Measurements from ENCODE around the gene SIL1.

- TF ChIP-seq ZFX (CRISPR knock-in tag; IDR thresholded peaks at IDR 0.05), result no peak
- TF ChIP-seq MEF2D (tag; conservative IDR thresholded peaks at IDR 0.05; ENCODE audit: low read depth), result no peak
- TF ChIP-seq ZBTB17 (CRISPR knock-in tag; IDR thresholded peaks at IDR 0.05), result no peak
- no peak for TF ChIP-seq POLR2AphosphoS5 (IDR thresholded peaks at IDR 0.05; ENCODE audit: control insufficient read depth, insufficient read depth, low read depth, low read length)
- TF ChIP-seq, protein P1, sequence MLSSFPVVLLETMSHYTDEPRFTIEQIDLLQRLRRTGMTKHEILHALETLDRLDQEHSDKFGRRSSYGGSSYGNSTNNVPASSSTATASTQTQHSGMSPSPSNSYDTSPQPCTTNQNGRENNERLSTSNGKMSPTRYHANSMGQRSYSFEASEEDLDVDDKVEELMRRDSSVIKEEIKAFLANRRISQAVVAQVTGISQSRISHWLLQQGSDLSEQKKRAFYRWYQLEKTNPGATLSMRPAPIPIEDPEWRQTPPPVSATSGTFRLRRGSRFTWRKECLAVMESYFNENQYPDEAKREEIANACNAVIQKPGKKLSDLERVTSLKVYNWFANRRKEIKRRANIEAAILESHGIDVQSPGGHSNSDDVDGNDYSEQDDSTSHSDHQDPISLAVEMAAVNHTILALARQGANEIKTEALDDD (IDR thresholded peaks at IDR 0.05), result no peak
- TF ChIP-seq BRCA1 (IDR thresholded peaks at IDR 0.05), result no peak
- no peak for TF ChIP-seq BRCA1 (CRISPR knock-in tag; IDR thresholded peaks at IDR 0.05)
- TF ChIP-seq ZNF583 (CRISPR knock-in tag; IDR thresholded peaks at IDR 0.05), result no peak
- TF ChIP-seq POLR2A (conservative IDR thresholded peaks at IDR 0.05), result no peak
- TF ChIP-seq EHMT2 (IDR thresholded peaks at IDR 0.05), result no peak
Observed at GRCh38 chr5:138972836-138973235, 225.3 kb downstream of the SIL1 start.
